Ascending aorta (tissue), 2 donors: ENCODE results near the gene NCLN. TPM values are rescaled to one million over a fixed set of nuclear protein-coding genes. Genes with fewer than 3 reads are reported as not detected.

ENCODE experiments used
- DNase-seq, 2 donors: peaks; one replicate each; pipeline ENCODE4 v3.0.0-alpha.2; 2019; ENCODE audit warnings: low spot score in 2 of 2
- H3K27ac ChIP-seq, 2 donors: fragments of 200-600 bp; sonication (generic); one replicate each; pipeline ENCODE4 v1.5.1; 2016 to 2017; ENCODE audit warnings: mild to moderate bottlenecking in 1 of 2
- H3K27me3 ChIP-seq: fragments of 200-600 bp; sonication (generic); one replicate; pipeline ENCODE4 v1.5.1; 2017
- H3K36me3 ChIP-seq, 2 donors: fragments of 200-600 bp; sonication (generic); one replicate each; pipeline ENCODE4 v1.5.1; 2016
- H3K4me1 ChIP-seq, 2 donors: fragments of 200-600 bp; sonication (generic); one replicate each; pipeline ENCODE4 v1.5.1; 2016 to 2017; ENCODE audit warnings: mild to moderate bottlenecking in 1 of 2
- H3K4me3 ChIP-seq, 2 donors: fragments of 200-600 bp; sonication (generic); one replicate each; pipeline ENCODE4 v1.5.1; 2016 to 2017; ENCODE audit warnings: mild to moderate bottlenecking in 1 of 2
- H3K9me3 ChIP-seq, 2 donors: fragments of 200-600 bp; sonication (generic); one replicate each; pipeline ENCODE4 v1.5.1; 2016
- intact Hi-C: fragments of 100-400 bp; cut with DNase I; formaldehyde crosslinking; loops from one replicate; pipeline ENCODE4 v1.15.1; 2023
- total RNA-seq: library from RNA; depleted of rRNA; stranded (reverse); fragments of >200 nt; gene quantifications from one replicate; pipeline ENCODE4 v1.1.0, GENCODE V29; 2016
- TF ChIP-seq, protein P1 (sequence below), 3 experiments: fragments of 200-600 bp in 2 of 3; fragments of 450-650 bp in 1 of 3; sonication (generic) in 2 of 3; IDR thresholded peaks; one replicate each; pipeline ENCODE4 v1.5.1; 2016 to 2019; ENCODE audit warnings: antibody characterized with exemption in 3 of 3, mild to moderate bottlenecking in 1 of 3, moderate library complexity in 1 of 3

Gene NCLN
- total RNA-seq, 1 donor from 2014 or later = 118 TPM

DNA sequence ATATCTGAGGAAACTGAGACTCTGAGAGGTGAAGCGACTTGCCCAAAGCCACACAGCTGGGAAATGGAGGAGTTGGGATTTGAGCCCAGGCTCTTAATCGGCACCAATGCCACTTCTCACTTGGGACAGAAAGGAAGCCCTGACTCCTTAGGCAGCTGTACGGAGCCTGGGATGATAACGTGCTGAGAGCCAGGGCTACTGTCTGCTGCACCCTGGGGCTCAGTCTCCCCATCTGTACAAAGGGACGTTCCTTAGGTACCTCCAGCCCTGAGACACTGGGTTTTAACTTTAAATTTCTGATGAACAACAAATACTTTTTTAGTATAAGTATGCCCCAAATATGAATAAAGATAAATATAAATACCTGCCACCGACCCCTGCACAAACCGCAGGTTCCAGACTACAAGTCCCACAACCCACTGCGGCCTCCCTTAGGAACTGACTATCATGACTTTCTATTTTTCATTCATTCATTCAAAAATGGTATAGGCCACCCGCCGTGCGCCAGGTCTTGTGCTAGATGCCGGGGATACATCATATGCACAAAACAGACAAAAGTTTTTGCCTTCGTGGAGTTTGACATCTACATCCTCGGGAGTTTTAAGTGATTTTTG is 776 bp upstream of the NCLN start:
- intact Hi-C loops = loop anchor here (1.0 kb wide), 2 partner anchors 235 to 240 kb away; no protein-coding TSS in a partner anchor
- Histone ChIP-seq H3K27me3 (no peaks in the 10 kb centered on the region), H3K36me3 (no peaks in the 10 kb centered on the region), H3K9me3 (no peaks in the 10 kb centered on the region), H3K4me3 (peak overlapping the region; percentile 89 to 98), H3K4me1 (peaks cover 13 to 16% of the 10 kb centered on the region in 2 donors), H3K27ac (peak overlapping the region in 1 of 2 donors; percentile 75)
- TF ChIP-seq, protein P1, sequence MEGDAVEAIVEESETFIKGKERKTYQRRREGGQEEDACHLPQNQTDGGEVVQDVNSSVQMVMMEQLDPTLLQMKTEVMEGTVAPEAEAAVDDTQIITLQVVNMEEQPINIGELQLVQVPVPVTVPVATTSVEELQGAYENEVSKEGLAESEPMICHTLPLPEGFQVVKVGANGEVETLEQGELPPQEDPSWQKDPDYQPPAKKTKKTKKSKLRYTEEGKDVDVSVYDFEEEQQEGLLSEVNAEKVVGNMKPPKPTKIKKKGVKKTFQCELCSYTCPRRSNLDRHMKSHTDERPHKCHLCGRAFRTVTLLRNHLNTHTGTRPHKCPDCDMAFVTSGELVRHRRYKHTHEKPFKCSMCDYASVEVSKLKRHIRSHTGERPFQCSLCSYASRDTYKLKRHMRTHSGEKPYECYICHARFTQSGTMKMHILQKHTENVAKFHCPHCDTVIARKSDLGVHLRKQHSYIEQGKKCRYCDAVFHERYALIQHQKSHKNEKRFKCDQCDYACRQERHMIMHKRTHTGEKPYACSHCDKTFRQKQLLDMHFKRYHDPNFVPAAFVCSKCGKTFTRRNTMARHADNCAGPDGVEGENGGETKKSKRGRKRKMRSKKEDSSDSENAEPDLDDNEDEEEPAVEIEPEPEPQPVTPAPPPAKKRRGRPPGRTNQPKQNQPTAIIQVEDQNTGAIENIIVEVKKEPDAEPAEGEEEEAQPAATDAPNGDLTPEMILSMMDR (IDR thresholded peaks at IDR 0.05) = no peak
- peak in 1 of 2 donors; percentile 36 for DNase-seq

DNA sequence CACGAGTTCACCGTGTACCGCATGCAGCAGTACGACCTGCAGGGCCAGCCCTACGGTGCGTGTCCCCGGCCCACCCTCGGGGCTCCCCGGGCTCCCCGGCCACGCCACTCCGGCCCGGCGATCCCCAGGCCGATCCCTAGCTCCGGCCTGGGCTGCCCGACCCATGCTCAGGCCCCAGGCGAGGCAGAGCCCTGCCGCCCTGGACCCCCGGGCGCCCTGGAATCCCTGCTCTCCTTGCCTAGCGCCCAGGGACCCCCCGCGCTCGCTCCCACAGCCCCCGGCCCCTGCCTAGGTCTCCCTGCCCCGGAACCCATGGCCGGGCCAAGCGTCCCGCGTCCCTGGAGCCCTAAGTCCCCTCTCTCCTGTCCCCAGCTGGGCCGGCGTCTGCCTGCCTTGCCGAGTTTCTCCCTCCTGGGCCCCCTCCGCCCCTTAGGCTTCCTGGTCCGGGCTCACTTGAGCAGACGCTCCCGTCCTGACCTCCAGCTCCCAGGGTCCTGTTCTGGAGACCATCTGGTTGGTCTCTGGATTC is 494 bp downstream of the NCLN start:
- intact Hi-C loops = no loop called here
- Histone ChIP-seq H3K27me3 (no peaks in the 10 kb centered on the region), H3K36me3 (peaks cover 0 to 1% of the 10 kb centered on the region in 2 donors), H3K9me3 (no peaks in the 10 kb centered on the region), H3K27ac (peak overlapping the region in 1 of 2 donors; percentile 2), H3K4me1 (peaks cover 13 to 16% of the 10 kb centered on the region in 2 donors), H3K4me3 (peak overlapping the region; percentile 89 to 98)
- TF ChIP-seq, protein P1 (IDR thresholded peaks at IDR 0.05) = no peak
- DNase-seq = no peak

DNA sequence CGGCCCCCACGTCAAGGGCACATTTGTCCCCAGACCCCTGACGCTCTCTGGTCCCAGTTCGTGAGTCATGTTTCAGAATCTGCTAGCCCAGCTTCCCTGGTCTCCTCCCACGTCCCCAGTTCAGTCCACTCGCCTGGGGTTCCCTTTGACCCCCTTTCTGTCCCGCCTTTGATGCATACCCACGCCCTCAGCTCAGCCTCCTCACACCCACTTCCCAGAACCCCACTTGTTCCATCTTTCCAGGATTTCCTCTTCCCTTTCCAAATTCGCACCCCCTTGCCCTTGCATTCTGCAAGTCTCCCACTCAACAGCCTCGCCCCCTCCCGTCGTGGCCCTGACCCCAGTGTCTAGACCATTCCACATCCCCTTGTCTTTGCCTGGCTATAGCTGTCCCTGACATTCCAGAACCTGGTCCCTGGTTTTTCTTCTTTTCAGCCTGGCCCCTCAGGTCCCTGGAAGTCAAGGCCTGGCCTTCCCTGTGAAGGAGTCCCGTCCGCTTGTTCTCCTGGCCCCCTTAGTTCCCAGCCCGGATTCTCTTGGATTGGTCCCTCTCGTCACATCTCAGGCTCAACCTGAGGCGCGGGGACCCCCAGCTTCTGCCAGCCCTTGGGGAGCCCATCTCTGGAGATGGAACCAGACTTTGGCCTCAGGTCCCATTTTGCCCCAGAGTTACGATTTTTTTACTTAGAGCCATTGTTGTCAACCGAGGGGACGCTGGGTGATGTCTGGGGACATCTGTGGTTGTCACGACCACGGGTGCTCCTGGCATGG is 1.3 kb downstream of the NCLN start:
- intact Hi-C loops = no loop called here
- Histone ChIP-seq H3K36me3 (peaks cover 0 to 4% of the 10 kb centered on the region in 2 donors), H3K9me3 (no peaks in the 10 kb centered on the region), H3K27me3 (no peaks in the 10 kb centered on the region), H3K4me3 (peak overlapping the region; percentile 89 to 98), H3K27ac (no peak overlapping the region), H3K4me1 (peaks cover 13 to 16% of the 10 kb centered on the region in 2 donors)
- TF ChIP-seq, protein P1 (IDR thresholded peaks at IDR 0.05) = no peak
- DNase-seq = no peak

DNA sequence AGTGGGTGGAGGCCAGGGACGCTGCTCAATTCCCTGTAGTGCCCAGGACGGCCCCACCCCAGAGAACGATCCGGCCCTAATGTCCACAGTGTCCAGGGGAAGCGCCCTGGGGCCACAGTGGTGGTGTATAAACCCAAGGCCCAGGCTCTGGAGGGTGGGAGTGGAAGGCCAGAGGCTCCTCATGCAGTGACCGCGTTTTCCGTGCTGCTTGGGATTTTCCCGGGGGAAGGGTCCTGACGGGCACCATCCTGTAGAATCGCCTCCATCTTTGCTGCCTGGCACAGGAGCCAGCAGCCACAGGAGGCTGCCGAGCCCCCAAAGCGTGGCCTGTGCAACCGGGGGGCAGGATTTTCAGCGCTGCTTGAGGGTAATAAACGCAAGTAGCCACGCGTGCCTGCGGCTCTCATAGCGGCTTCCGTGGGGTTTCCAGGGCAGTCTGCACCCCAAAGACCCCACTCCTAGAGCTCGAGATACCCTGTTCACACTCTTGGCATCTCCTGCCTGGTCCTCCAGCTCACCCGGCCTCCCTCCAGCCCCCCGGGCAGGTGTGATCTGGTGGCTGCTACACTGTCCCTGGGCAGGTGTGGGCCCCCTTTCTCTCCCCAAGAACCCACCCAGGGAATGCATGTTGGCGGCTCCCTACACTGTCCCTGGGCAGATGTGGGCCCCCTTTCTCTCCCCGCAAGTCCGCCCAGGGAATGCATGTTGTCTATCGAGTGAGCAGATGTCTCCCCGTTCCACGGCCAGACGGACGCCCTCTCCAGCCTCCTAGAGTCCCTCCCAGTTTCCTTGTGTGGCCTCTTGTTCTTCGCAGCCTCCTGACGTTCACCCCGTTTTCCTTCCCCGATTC is 2.2 kb downstream of the NCLN start:
- no peak overlapping the region for H3K4me3 ChIP-seq
- no peak for DNase-seq
- H3K27me3 ChIP-seq = no peaks in the 10 kb centered on the region
- intact Hi-C loops = no loop called here
- H3K36me3 ChIP-seq = peaks cover 0 to 5% of the 10 kb centered on the region in 2 donors
- TF ChIP-seq, protein P1 (IDR thresholded peaks at IDR 0.05) = no peak
- H3K4me1 ChIP-seq = peaks cover 13 to 16% of the 10 kb centered on the region in 2 donors
- H3K9me3 ChIP-seq = no peaks in the 10 kb centered on the region
- no peak overlapping the region for H3K27ac ChIP-seq
